HEK293 (cell line): ENCODE data around the gene AK6.

ENCODE experiments used
- CTCF ChIP-seq: fragments of 450-650 bp; formaldehyde crosslinking; IDR thresholded peaks from 2 replicates; pipeline ENCODE4 v1.5.1; 2016; ENCODE audit warnings: missing biosample characterization, missing genetic modification characterization
- MYNN ChIP-seq: fragments of 450-650 bp; formaldehyde crosslinking; IDR thresholded peaks from 2 replicates; pipeline ENCODE4 v1.5.1; 2016; ENCODE audit warnings: missing biosample characterization, missing genetic modification characterization, borderline replicate concordance
- REST ChIP-seq: fragments of 450-650 bp; formaldehyde crosslinking; IDR thresholded peaks from 2 replicates; pipeline ENCODE4 v1.5.1; 2016; ENCODE audit warnings: missing biosample characterization, missing genetic modification characterization
- TSHZ1 ChIP-seq: fragments of 450-650 bp; formaldehyde crosslinking; IDR thresholded peaks from 2 replicates; pipeline ENCODE4 v1.5.1; 2016; ENCODE audit warnings: missing biosample characterization, missing genetic modification characterization, borderline replicate concordance
- YY1 ChIP-seq: fragments of 450-650 bp; formaldehyde crosslinking; IDR thresholded peaks from 2 replicates; pipeline ENCODE4 v1.5.1; 2018; ENCODE audit warnings: missing biosample characterization, missing genetic modification characterization
- ZBTB1 ChIP-seq: fragments of 450-650 bp; formaldehyde crosslinking; IDR thresholded peaks from 2 replicates; pipeline ENCODE4 v1.5.1; 2016; ENCODE audit warnings: missing biosample characterization, missing genetic modification characterization
- ZBTB26 ChIP-seq: fragments of 450-650 bp; formaldehyde crosslinking; optimal IDR thresholded peaks from 2 replicates; pipeline ENCODE3; 2016; ENCODE audit warnings: missing biosample characterization, mild to moderate bottlenecking, missing genetic modification characterization
- ZNF140 ChIP-seq: fragments of 450-650 bp; formaldehyde crosslinking; IDR thresholded peaks from 2 replicates; pipeline ENCODE4 v1.5.1; 2016; ENCODE audit warnings: missing biosample characterization, missing genetic modification characterization
- ZNF274 ChIP-seq, 2 experiments: fragments of 200-500 bp in 1 of 2; fragments of 450-650 bp in 1 of 2; sonication (Bioruptor generic) in 1 of 2; formaldehyde crosslinking in 1 of 2; IDR thresholded peaks; 2 replicates each; pipeline versions ENCODE4 v1.5.1 to v1.6.1; 2014 to 2016; ENCODE audit warnings: borderline replicate concordance in 1 of 2, inconsistent platforms in 1 of 2, low read length in 1 of 2, missing biosample characterization in 1 of 2, missing genetic modification characterization in 1 of 2
- ZNF324 ChIP-seq: fragments of 450-650 bp; formaldehyde crosslinking; IDR thresholded peaks from 2 replicates; pipeline ENCODE4 v1.5.1; 2016; ENCODE audit warnings: missing biosample characterization, missing genetic modification characterization
- ZNF488 ChIP-seq: fragments of 450-650 bp; formaldehyde crosslinking; IDR thresholded peaks from 2 replicates; pipeline ENCODE4 v1.5.1; 2016; ENCODE audit warnings: missing biosample characterization, missing genetic modification characterization
- ZNF513 ChIP-seq: fragments of 450-650 bp; IDR thresholded peaks from 2 replicates; pipeline ENCODE4 v1.5.1; 2018; ENCODE audit warnings: missing biosample characterization, missing genetic modification characterization

GRCh38 chr5:69309380-69309779 lies 59.9 kb downstream of the AK6 start:
- no peak for TF ChIP-seq YY1 (tag by site-specific recombination)
- no peak for TF ChIP-seq ZBTB26 (tag by site-specific recombination)
- no peak for TF ChIP-seq TSHZ1 (tag by site-specific recombination)
- TF ChIP-seq CTCF = no peak
- no peak for TF ChIP-seq ZNF140
- TF ChIP-seq ZNF488 (tag by site-specific recombination) = no peak
- TF ChIP-seq REST (tag by site-specific recombination) = no peak
- TF ChIP-seq MYNN (tag by site-specific recombination) = no peak
- no peak for TF ChIP-seq ZBTB1 (tag by site-specific recombination)
- no peak for TF ChIP-seq ZNF513 (tag by site-specific recombination)
- no peak for TF ChIP-seq ZNF274 (IDR thresholded peaks at IDR 0.05; ENCODE audit: low read length)
- TF ChIP-seq ZNF274 (tag by site-specific recombination; IDR thresholded peaks at IDR 0.05; ENCODE audit: borderline replicate concordance) = no peak
- no peak for TF ChIP-seq ZNF324 (tag by site-specific recombination)
